ENCODE measurements around the gene SELENOK.

Gene SELENOK

GRCh38 chr3:53884623-53885022, 7.0 kb downstream of the SELENOK start:
- DNase-seq (ENCODE audit: low read depth in 1 of 2, low spot score in 1 of 2): no peak

GRCh38 chr3:53883008-53883407, 8.7 kb downstream of the SELENOK start:
- DNase-seq (ENCODE audit: low read depth in 1 of 2, low spot score in 1 of 2): no peak

- peak; percentile 75 to 79 for DNase-seq (ENCODE audit: low read depth in 1 of 2, low spot score in 1 of 2)
Measured at GRCh38 chr3:53881691-53882593, 9.7 kb downstream of the SELENOK start, which contains the start of gene ACTR8. Gene ACTR8, minus strand, starts transcription at chr3:53882152. Its CDS starts 51 bp downstream, at chr3:53882101.

GRCh38 chr3:53880396-53881345, 11.0 kb downstream of the SELENOK start:
- no peak for DNase-seq (ENCODE audit: low read depth in 1 of 2, low spot score in 1 of 2)

- DNase-seq (ENCODE audit: low read depth in 1 of 2, low spot score in 1 of 2): no peak
Measured at GRCh38 chr3:53865732-53866499, 25.7 kb downstream of the SELENOK start.

GRCh38 chr3:53863145-53863544, 28.5 kb downstream of the SELENOK start:
- DNase-seq (ENCODE audit: low read depth in 1 of 2, low spot score in 1 of 2): no peak

- DNase-seq (ENCODE audit: low read depth in 1 of 2, low spot score in 1 of 2): no peak
Measured at GRCh38 chr3:53862241-53862640, 29.4 kb downstream of the SELENOK start.

GRCh38 chr3:53860196-53860595, 31.5 kb downstream of the SELENOK start:
- DNase-seq (ENCODE audit: low read depth in 1 of 2, low spot score in 1 of 2): no peak

GRCh38 chr3:53859178-53859577, 32.5 kb downstream of the SELENOK start:
- DNase-seq (ENCODE audit: low read depth in 1 of 2, low spot score in 1 of 2): no peak

GRCh38 chr3:53858096-53858741, 33.4 kb downstream of the SELENOK start:
- DNase-seq (ENCODE audit: low read depth in 1 of 2, low spot score in 1 of 2): no peak

GRCh38 chr3:53856964-53857363, 34.7 kb downstream of the SELENOK start:
- DNase-seq (ENCODE audit: low read depth in 1 of 2, low spot score in 1 of 2): no peak

GRCh38 chr3:53850895-53851294, 40.8 kb downstream of the SELENOK start:
- DNase-seq (ENCODE audit: low read depth in 1 of 2, low spot score in 1 of 2): no peak

GRCh38 chr3:53849916-53850315, 41.7 kb downstream of the SELENOK start:
- DNase-seq (ENCODE audit: low read depth in 1 of 2, low spot score in 1 of 2): no peak

- no peak for DNase-seq (ENCODE audit: low read depth in 1 of 2, low spot score in 1 of 2)
Measured at GRCh38 chr3:53846851-53847155, 44.9 kb downstream of the SELENOK start.

GRCh38 chr3:53846134-53846850, 45.4 kb downstream of the SELENOK start, which contains the start of the genes CHDH and IL17RB:
Gene CHDH, minus strand, starts transcription at chr3:53846419. Its CDS starts 22,411 bp downstream, at chr3:53824008.
Gene IL17RB, plus strand, starts transcription at chr3:53846568. Its CDS starts 21 bp downstream, at chr3:53846589.
- DNase-seq (ENCODE audit: low read depth in 1 of 2, low spot score in 1 of 2): no peak

- DNase-seq (ENCODE audit: low read depth in 1 of 2, low spot score in 1 of 2): no peak
Measured at GRCh38 chr3:53845881-53846133, 45.9 kb downstream of the SELENOK start.

- DNase-seq (ENCODE audit: low read depth in 1 of 2, low spot score in 1 of 2): no peak
Measured at GRCh38 chr3:53845103-53845880, 46.4 kb downstream of the SELENOK start.

GRCh38 chr3:53844262-53845102, 47.2 kb downstream of the SELENOK start:
- no peak for DNase-seq (ENCODE audit: low read depth in 1 of 2, low spot score in 1 of 2)
